Ishikawa (cell line): ENCODE measurements around the gene KLK15.

Source experiments
- CEBPB ChIP-seq: IDR thresholded peaks from 2 replicates; pipeline ENCODE4 v1.6.1; 2012
- CREB1 ChIP-seq: IDR thresholded peaks from 2 replicates; pipeline ENCODE4 v1.6.1; 2012; ENCODE audit warnings: low read depth
- EP300 ChIP-seq: IDR thresholded peaks from 2 replicates; pipeline ENCODE4 v1.6.1; 2012; ENCODE audit warnings: borderline replicate concordance
- NFIC ChIP-seq: IDR thresholded peaks from 2 replicates; pipeline ENCODE4 v1.6.1; 2012
- TF ChIP-seq, protein P1 (sequence below): IDR thresholded peaks from 2 replicates; pipeline ENCODE4 v1.6.1; 2012; ENCODE audit warnings: low read depth, mild to moderate bottlenecking
- TF ChIP-seq, protein P2 (sequence below): IDR thresholded peaks from 2 replicates; pipeline ENCODE4 v1.6.1; 2012

DNA sequence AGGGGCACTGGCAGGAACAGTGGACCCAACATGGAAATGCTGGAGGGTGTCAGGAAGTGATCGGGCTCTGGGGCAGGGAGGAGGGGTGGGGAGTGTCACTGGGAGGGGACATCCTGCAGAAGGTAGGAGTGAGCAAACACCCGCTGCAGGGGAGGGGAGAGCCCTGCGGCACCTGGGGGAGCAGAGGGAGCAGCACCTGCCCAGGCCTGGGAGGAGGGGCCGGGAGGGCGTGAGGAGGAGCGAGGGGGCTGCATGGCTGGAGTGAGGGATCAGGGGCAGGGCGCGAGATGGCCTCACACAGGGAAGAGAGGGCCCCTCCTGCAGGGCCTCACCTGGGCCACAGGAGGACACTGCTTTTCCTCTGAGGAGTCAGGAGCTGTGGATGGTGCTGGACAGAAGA is 44.0 kb upstream of the KLK15 start:
- no peak for TF ChIP-seq CEBPB
- no peak for TF ChIP-seq EP300
- TF ChIP-seq NFIC: no peak
- TF ChIP-seq, protein P1, sequence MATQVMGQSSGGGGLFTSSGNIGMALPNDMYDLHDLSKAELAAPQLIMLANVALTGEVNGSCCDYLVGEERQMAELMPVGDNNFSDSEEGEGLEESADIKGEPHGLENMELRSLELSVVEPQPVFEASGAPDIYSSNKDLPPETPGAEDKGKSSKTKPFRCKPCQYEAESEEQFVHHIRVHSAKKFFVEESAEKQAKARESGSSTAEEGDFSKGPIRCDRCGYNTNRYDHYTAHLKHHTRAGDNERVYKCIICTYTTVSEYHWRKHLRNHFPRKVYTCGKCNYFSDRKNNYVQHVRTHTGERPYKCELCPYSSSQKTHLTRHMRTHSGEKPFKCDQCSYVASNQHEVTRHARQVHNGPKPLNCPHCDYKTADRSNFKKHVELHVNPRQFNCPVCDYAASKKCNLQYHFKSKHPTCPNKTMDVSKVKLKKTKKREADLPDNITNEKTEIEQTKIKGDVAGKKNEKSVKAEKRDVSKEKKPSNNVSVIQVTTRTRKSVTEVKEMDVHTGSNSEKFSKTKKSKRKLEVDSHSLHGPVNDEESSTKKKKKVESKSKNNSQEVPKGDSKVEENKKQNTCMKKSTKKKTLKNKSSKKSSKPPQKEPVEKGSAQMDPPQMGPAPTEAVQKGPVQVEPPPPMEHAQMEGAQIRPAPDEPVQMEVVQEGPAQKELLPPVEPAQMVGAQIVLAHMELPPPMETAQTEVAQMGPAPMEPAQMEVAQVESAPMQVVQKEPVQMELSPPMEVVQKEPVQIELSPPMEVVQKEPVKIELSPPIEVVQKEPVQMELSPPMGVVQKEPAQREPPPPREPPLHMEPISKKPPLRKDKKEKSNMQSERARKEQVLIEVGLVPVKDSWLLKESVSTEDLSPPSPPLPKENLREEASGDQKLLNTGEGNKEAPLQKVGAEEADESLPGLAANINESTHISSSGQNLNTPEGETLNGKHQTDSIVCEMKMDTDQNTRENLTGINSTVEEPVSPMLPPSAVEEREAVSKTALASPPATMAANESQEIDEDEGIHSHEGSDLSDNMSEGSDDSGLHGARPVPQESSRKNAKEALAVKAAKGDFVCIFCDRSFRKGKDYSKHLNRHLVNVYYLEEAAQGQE: no peak
- TF ChIP-seq, protein P2, sequence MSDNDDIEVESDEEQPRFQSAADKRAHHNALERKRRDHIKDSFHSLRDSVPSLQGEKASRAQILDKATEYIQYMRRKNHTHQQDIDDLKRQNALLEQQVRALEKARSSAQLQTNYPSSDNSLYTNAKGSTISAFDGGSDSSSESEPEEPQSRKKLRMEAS: no peak
- TF ChIP-seq CREB1: no peak
